Measurements from ENCODE around the gene RRBP1.

The RRBP1 gene

DNA sequence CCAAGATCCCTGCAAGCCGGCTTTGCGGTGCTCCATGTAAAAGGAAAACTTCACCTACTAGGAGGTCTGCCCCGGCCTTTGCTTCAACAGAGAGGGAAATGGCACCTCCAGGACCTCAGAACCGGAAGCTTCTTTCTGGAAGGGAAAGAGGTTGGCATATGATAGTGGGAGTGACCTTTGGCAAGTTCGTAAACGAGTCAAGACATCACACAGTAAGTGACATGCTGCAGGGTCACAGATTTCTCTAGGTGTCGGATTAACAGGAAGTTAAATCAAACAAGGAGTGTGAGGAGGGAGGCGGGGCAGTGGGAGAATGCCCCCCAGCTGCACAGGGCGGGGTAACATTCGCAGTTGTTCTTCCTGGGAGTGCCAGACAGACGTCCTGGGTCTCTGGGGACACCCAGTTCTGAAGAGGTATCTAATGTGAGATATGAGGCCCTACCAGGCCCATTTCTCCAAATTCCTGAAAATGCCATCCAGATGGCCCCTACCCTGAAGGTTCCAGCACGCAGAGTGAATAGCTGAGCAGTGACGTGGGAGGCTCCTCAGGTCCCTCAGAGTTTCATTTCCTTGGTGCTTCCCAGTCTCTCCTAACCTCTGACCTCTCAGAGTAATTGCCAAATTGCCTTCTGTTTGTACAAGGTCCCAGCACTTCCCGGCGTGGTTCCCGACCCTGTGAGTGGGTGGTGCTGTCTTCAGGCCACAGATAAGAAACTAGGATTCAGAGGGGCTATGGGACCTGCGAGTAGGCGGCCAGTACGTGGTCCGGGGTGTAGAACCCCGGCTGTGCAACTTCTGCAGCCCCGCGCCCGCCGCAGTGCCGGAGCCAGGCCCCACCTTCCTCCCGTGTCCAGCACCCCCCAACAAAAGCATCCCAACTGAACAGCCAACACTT lies 1.9 kb downstream of the RRBP1 start:
- peak; percentile 18 for DNase-seq

DNA sequence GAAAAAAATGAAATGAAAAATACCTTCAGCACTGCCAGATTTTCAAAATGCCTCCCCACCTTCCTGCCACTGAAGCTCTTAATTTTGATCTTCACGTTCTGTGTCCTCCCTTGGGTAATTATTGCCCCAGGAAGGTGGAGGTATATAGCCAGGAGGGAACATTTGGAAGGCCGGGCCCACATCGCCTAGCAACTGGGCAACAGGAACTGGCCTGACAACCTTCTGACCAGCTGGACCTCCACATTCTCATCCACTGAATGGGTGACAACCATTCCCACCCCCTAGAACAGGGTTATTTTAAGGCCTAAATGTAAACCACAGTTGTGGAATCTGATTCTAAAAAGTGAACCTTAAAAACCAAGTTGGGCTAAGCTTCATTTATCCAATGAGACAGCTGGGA lies 3.2 kb downstream of the RRBP1 start:
- DNase-seq: no peak

DNA sequence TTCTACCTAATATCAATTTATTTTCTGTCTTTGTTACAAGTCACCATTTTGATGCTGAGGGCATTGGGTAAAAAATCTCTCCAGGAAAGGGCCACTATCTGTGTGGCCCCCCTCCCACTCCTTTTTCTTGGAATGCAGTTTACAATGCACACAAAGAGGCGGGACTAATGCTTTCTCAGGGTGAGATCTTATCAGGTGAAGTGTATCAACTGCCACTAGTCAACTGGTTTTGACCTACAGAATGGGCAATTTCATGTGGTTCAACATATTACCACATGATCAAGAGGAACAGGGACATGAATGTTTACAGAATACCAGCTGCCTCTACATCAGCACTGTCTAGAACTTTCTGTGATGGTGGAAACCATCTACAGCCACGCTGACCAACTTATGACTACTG lies 3.7 kb downstream of the RRBP1 start:
- DNase-seq: no peak

DNA sequence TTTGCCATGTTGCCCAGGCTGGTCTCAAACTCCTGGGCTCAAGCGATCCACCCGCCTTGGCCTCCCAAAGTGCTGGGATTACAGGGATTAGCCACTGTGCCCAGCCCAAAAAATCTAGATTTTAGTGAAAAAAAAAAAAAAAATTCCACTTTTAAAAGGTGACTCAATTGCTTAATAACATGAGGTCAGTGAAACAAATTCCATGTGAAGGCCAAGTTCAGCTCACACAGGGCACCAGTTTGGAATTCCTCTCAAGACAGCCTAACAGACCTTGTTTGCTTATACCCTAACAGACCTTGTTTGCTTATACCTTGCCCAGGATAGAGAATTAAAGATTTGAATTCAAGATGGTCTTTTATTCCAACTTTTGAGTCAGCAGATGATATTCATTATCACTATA lies 5.1 kb downstream of the RRBP1 start:
- DNase-seq: no peak

DNA sequence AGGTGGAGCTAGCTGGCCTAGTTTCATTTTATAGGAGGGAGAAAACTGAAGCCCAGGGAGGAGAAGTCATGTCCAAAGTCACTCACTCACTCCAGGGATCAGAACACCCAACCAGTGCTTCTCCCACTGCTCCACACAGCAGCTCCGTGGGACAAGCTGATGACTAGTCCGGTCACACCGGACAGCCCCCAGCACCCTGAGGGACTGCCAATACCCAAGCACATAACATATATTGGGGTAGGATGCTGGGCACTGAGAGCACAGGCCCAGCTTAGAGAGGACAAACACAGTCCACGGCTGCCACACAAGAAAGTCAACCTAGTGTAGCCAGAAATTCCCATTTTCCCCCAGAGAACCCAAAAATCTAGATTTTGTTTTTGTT lies 5.7 kb downstream of the RRBP1 start:
- DNase-seq: no peak

DNA sequence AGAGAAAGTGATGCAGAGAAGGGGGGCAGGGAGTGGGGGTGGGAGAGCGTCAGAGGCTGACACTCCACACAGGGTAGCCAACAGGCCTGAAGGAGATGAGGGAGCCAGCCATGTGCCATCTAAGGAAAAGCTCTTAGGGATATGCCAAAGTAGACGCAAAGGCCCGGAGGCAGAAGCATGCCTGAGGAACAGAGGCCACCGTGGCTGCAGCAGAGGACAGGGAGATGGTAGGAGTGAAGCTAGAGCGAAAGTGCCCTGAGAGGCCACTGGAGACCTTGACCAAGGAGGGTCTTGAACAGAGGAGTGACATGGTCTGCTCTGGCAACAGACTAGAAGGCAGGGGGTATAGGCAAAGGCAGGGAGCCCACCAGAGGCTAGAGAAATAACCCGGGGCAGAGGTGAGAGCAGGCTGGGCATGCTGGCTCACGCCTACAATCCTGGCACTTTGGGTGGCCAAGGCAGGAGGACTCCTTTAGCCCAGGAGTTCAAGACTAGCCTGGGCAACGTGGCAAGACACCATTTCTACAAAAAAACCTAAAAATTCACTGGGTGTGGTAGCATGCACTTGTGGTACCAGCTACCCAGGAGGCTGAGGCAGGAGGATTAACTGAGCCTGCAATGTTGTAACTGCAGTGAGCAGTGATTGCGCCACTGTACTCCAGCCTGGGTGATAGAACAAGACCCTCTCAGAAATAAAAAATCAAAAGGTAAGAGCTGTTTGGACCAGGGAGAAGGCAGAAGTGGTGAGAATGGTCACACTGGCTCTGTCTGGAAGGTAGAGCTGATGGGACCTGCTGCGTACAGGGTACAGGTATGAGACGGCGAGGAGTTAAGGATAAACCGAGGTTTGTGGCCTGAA lies 6.3 kb downstream of the RRBP1 start:
- no peak for DNase-seq

DNA sequence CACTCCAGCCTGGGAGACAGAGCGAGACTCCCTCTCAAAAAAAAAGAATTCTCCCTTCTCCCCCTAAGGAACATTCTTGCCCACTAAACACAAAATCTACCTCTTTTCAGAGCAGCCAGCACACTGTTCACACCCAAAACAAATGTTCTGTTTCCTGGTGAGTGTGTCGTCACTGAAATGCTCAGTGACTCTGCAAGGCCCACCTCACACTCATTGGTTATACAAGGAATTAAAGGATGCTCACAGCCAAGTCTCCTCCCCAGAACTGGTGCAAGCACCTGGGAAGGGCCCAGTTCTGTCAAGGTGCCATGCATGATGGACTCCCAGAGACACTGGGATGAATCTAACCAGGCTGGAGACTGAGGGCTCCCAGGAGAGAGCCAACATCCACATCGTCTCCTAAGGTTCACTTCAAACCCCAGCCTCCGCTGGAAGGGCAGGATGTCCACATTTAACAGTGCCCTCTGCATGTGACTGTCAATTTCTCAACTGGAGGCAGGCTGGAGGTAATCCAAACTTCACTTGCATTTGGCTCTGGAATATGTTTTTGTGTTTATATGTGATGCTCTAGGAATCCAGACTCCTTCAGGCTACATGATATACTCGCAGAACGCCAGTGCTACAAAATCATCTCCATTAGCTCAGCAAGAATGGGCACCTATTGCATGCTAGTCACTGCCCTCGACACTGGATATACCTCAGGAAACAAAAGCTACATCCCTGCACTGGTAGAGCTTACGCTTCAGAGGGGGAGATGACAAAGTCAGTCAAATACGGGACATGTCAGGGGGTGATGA lies 7.1 kb downstream of the RRBP1 start:
- no peak for DNase-seq

DNA sequence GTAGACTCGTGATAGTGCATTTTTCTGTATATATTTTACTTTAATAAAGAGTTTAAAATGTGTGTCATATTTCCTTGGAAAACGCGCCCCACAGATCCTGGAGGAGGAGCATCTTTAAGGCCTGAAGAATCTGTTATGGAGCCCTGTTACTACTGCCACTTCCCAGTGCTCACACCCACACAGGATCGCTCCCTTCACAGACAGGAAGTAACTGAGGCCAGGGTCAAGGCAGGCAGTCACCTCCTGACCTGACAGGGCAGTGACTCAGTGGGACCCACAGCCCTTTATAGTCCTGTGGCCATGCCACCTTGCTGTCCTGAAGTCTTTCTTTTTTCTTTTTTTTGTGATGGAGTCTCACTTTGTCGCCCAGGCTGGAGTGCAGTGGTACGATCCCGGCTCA lies 9.0 kb downstream of the RRBP1 start:
- DNase-seq: no peak

DNA sequence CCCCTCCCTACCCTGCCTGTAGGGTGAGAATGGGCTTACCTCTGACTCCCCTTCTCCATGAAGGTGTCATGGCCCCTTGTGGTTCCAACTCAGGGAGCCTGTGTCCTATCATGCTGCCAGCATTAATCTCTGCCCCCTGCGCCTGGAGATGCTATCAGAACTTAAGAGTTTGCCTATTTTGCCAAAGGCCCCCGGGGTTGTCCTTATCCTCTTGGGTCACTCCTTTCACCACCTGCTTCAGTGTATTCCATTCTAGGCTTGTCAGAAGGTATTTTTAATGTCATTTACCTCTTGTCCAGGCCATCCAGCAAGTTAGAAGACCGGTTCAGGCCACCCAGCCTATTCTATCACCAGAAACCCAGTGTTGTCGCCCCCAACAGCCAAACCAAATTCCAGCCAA lies 10.5 kb downstream of the RRBP1 start:
- DNase-seq: no peak

DNA sequence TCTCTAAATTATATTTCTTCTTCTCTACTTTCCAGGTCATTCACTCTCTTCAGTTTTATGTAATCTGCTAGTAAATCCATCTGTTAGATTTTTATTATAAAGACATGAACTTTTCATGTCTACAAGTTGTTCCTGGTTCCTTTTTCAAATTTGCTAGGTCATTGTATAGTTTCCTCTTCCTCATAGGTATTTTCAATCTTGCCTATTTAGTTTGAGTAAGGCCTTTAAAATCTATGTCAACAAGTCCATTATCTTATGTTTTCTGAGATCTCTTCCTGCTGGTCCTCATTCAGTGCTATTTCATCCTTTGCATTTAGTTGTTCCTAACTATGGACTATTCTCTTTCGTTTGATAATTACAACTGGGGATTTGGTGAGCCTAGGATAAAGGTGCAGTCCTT lies 11.0 kb downstream of the RRBP1 start:
- no peak for DNase-seq

DNA sequence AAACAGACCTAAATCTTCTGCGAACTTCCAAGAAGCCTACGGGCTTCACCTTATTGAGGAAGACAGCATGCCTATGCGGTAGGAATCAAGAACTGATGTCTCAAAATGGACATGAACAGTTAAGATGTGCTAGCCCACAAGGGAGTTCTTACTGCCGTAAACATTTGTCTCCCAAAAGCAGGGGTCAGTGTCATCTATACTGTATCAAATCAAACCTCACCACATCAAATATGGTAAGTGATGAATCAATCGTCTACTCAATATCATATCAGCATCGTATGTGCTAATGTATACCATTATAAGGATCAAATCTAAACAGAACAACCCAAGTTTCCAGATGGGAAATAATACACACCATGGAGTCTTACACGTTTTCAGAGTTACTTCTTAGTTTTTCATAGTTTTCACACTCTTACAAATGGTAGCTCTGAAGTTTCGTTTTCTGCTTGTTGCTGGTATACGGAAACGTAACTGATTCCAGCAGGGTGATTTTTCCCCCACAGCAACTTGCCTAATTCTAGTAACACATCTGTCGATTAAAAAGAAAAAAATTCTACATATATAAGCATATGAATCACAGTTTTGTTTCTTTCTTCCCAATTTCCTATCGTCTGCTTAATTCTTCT lies 12.6 kb downstream of the RRBP1 start:
- DNase-seq: no peak

DNA sequence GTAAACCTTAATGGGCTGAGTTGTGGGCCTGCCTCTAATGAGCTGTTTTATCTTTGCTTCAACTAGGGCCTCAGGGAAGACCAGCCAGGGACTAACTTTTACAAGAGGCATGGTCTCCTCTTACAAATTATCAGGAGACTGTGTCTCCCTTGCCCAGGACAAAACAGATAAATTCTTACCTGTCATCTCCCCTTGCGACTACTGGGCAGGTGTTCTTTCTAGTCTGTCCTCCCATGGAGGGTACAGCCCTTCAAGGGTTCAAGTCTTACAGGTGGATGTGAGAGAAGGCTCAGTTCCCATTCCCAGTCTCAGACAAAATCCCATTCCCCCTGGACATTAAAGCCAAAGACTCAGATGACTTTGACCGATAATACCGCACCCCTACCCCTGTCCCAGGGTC lies 13.6 kb downstream of the RRBP1 start:
- DNase-seq: no peak

DNA sequence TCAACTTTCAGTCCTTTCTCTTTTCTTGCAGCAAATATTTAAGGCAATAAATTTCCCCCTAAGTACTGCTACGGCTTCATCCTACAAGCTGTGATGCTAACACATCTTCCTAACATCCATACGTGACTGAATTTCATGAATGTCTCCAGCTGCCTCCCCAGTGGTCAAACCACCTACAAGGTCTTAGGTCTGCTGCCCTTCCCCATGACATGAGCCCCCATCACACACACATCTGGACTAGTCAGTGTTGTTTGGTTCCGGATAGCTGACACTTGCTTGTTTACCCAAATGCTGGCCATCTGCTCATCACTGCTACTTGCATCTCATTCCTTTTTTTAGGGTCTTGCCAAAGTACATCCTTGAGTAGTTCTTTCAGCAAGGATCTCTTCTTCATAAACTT lies 14.6 kb downstream of the RRBP1 start:
- DNase-seq: no peak

DNA sequence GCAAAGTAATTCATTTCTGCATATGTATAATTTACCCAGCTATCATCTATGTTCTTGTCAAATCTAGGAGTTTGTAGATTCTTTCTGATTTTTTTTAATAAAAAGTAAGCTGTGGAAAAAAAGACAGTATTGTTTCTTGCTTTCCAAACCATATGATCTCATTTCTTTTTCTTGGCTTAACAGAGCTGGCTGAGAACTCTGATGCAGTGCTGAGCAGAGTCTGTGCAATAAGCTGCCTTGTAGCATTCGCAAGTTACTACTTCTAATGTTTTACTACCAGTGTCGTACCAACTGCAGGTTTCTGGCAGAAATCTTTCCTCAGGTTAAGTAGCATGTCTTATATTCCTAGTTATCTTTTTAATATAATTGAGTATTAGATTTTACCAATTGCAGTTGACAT lies 15.6 kb downstream of the RRBP1 start:
- DNase-seq: no peak

DNA sequence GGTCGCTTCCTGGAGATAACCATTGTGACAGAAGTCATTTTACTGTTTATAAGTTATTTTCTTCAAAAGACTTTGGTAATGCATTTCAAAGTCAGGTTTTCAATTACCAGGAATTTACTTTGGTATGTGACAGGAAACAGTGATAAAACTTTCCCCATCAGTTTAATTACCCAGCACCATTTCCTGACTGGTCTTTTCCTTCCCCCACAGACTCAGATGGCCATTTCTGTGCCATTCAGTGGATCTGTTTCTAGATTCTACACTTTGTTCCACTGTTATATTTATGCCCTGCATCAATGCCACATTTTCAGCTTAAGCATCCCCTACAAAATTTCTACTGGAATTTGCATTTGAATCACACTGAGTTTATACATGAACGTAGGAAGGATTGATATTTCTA lies 16.3 kb downstream of the RRBP1 start:
- no peak for DNase-seq

DNA sequence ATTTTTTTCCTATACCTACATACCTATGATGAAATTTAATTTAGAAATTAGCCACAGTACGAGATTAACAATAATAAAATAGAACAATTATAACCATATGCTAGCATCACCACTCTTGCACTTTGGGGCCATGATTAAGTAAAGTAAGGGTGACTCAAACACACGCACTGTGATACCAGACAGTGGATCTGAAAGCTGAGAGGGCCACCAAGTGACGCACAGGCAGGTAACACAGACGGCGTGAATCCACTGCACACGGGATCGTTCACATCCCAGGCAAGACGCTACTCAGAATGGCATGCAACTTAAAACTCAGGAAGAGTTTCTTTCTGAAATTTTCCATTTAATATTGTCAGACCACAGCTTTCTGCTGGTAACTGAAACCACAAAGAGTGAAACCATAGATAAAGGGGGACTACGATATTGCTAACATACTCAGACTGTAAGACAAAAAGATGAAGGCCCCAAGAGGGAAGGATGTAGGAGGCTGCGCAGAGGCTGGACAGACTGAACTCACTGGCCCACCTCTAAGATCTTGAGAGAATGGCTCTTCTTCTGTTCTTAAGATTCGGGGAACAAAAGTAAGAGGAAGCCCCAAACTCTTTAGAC lies 17.9 kb downstream of the RRBP1 start:
- DNase-seq: no peak

DNA sequence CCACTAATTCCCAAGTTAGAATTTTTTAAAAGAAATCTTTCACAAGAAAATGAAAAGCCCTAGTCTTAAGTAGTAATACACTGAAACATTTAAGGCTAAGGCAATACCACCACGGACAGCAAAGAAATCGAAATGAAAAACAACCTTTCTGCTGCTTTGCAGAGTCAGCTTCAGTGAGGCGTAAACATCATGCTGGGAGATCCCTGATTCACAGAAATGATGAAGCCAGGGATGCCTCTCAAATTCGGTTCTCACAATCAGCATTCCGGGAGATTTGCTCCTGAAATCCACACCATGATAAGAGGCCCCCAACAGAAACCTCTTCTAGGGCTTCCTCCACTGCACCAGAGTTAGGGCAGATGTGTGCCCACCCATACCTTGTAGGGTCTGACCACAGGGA lies 18.6 kb downstream of the RRBP1 start:
- DNase-seq: no peak

DNA sequence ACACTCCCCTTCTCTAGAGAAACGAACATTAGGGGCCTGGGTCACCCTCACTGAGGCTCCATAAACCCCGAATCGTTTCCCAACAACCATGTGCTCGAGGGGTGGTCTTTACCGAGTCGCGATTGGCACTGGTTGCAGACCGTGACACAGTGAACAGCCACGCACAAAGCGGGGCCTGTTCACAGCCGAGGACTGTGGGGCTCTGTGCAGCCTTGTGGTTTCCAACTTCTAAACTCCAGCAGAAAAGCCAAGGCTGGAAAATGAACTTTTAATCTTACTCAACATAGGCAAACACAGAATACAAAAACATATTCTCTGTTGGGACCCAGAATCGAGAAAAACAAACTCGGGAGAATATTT lies 19.0 kb downstream of the RRBP1 start:
- no peak for DNase-seq

DNA sequence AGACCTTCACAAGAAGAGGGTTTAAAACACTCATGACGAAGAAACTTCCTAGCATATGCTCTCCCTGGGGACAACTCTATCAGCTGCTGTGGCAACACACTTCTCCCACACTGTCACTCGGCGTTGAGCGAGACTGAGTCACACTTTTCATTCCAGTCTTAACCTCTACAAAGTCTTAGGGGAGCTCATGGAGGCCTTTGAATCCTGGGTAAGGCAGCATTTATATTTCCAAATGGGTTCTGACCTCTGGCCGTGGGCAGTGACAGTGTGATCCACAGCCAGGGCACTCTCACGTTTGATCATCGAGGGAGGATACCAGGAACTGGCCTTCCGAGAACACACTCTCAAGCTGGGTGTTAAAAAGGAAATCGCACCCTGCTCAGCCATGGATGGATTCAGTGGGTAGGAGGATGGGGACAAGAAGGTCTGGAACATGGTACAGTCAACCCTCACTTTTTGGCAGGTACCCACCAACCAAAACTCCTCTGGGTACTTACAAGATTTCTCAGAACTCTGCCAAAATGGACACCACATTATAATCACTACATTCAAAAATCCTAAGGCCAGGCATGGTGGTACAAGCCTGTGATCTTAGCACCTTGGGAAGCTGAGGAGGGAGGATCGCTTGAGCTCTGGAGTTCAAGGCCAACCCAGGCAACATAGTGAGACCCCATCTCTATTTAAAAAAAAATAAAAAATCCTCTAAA lies 19.6 kb downstream of the RRBP1 start:
- DNase-seq: no peak

DNA sequence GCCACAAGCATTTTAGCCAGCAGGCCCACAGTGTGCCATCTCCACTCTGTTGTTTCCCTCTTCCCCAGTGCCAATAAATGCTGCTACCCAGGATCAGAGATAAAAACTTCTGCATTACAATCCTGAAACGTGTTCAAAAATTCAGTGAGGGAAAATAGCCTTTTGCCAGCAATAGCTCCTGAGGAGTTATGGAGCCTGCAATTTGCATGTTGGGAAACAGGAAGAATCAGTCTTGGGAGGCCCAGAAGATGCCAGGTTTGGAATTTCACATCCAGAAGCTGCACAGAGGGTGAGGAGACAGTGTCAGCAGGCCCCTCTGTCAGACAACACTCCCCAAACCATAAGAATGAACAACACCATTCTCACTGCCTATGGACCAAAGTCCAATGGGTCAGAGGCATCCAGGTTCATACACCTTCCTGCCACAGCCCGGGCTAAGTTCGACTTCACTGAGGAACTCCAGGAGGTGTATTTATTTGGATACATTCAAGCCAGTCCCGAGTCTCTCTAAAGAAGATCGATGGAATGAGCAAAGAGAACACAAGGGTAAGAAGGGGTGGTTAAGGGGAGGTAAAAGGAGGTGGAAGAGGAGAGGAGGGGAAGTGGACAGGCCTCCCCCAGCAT lies 20.8 kb downstream of the RRBP1 start:
- no peak for DNase-seq

DNA sequence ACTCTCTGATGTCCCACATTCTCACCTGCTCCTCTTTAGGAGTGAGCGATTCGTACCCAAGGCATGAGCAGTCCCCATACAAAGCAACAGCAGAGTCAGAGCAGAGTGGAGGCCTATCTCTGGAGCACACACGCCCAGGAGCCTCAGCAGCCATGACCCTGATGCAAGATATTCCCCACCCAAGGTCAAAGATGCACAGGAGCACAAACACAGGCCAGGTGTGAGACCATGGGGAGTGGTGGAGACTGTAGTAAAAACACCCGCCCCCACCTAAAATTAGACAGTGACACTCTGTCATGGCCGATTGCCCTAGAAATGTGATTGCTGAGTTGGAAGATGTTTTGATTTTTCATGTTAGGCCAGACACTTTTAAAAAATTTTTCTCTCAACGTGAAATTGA lies 21.4 kb downstream of the RRBP1 start:
- DNase-seq: no peak

All from CD4-positive, alpha-beta T cell treated with Interferon gamma for 1 hour (primary cell).